GM18858 (cell line): ENCODE measurements around the gene REV1.

Experiments
- ATAC-seq: cut with Tn5 transposase; IDR thresholded peaks from one replicate; pipeline ENCODE4 v1.9.1; 2021; ENCODE audit not compliant: unreplicated experiment

Gene REV1

DNA sequence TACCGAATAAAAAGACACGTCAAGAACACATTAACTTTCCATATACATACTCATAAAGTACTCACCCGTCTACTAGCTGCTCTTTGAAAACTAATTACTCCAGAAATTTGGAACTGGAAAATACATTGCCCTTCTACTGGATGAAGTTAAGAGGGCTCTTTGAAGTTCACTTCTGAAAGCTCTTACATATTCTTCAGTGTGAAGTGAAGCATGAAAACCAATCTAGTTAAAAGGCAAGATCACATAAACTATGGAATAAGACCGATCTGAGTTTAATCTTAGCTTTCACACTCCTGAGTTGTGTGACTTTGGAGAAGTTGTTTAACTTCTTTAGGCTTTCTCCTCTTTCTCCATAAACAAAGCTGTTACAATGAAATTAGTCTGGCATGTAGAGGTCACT, 38.5 kb downstream of the REV1 start:
- ATAC-seq, result no peak

DNA sequence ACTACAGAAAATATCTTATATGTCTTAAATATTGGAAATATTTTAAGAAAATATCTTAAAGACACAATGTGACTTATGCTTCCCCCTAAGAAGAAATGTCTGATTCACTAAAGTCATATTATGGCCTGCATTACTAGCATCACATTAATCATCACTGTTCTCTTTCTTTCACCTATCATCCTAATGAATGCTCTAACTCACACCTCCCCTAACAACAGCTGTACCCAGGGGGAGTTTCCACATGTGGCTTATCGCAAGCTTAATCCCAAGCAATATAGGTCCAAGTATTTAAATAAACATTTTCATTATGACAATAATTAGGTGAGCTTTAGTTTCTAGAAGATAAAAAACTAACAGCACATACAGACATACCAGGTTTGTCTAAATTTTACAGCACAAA, 39.6 kb downstream of the REV1 start:
- no peak for ATAC-seq

DNA sequence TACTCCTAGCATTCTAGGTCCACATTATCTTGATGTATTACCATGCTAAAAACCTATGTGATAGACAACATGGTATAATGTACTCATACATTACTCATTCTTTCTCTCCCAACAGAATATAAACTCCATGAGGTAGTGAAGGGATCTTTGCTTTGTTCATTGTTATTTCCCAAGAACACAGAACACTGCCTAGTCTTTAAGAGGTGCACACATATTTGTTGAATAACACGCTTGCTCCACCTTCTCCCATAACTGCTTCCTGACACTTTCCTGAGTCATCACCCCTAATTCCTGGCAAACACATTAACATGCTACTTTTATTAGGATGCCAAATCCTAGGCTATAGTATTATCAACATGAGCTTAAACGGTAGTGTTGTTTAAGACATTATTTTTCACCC, 41.3 kb downstream of the REV1 start:
- ATAC-seq, result no peak

DNA sequence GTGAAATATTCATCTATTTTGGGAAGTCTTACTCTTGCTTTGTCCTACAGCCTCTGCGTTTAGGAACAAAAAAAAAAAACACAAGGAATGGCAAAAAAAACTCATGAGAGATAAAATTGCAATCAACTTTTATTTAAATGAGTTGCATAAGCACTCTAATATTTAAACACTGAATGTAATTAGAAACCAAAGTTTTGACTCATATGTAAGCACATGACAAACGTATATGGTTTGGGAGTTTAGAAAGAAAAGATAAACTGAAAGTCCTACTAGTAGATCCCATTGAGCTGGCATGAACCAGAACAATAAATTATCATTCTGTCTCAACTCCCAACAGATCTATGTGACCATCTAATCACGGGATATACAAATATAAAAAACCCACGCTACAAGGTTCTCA, 44.8 kb downstream of the REV1 start:
- ATAC-seq, result no peak

DNA sequence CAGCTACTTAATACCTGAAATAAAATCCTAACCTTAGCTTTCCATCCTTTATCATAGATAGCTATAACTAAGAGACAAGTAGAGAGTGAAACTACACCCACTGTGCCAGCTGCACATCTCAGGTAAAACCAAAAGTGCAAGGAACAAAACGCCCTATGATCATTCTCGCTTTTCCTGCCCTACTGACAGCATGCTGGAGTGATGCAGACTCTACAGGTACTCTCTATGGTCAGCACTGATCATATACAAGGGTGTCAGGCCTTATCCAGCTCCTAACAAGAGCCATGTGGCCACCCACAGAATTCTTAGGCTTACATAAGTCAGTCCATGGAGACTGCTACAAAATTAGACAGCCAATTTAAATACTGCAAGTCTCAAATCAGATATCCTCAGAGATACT, 45.6 kb downstream of the REV1 start:
- no peak for ATAC-seq

DNA sequence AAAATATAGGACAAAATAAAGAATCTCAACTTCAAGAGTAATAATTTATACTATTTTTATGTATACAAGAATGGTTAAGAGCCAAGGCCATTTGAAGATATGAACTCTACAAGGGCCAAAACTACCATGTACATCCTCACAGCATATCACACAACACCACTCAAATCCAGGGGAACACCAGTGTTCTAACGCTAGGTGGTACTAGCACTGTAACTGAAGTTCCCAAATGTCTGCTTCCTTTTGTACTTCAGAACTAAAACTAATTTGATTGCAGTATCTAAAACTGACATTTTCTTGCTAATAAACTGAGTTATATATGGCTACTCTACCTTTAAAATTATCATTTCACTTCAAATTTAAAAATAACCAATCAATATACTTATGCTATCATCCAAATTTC, 47.0 kb downstream of the REV1 start:
- ATAC-seq, result no peak

DNA sequence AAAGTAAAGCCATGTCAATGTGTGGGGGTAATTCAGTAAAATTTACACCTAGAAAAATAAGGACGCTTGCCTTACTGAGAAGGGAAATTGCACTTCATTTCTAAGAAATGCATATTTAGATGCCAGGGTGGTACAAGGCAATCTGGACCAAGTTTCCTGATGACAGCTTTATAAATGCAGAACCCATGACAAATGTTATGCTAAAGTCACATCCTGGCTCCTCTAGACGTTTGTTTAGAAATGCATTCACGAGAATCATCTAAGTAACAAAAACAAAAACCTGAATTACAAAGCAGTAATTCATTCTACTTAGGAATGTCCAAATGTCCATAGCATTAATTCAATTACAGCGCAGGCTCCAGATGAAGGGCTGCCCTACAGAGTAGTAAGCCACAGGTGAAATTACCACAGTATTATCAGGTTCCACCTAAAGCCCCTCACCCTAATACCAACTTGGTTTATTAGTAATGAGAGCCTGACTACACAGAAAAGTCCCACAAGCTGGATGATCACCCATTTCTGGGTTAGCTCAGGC, 49.8 kb downstream of the REV1 start:
- no peak for ATAC-seq

DNA sequence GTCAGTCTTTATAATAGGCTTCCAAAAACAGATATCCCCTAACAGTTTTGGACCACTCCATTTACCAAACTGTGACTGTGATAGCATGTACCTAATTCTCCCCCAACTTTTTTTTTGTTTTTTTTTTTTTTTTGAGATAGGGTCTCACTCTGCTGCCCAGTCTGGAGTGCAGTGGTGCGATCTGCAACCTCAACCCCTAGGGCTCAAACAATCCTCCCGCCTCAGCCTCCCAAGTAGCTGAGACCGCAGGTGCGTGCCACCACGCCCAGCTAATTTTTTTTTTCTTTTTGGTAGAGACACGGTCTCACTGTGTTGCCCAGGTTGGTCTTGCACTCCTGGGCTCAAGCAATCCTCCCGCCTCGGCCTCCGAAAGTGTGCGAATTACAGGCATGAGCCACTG, 52.9 kb downstream of the REV1 start:
- no peak for ATAC-seq

DNA sequence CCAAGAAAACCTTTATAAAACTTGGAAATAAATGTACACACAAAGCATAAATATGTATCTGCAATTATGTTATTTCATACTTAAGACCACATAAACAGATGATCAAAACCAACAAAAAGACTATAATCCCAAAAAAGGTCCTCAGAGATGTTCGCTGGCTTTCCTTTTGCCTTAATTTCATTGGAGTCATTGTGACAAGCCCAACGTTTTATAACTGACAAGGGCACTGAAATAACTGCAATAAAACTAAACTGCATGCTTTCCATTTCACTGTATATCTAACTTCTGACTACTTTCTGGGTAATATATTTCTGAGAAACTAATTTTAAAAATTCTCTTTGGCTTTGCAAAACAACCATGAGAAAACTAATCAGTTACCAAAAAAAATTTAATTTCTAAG, 56.5 kb downstream of the REV1 start:
- ATAC-seq, result no peak

DNA sequence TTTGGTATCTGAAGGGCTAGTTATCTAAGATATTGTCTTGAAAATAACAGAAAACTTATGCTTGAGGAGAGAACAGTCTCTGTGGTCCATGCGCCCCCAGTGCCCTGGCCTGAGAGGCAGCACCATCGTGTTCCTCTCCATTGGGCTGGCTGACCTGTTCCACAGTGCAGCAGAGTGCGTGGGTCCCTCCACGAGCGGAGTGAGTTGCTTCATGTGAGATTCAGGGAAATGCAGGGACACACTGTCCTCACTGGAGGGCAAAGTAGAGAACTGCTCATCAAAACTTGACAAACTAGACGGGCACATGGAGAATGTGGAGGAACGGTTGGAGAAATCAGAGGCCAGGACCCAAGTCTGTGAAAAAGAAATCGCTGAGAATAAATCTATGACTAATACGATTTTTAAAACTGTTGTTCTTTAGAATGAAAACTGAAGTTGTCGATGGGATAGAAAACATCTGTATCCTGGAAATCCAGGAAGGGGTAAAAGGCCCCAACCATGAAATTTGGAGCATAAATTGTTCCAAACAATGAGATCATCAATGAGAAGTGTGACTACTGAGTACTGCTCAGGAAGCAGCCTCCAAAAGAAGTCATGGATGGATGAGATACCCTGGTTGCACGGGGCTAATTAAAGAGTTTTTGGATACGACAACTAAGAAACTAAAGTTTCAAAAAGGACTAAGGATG, 58.1 kb downstream of the REV1 start:
- ATAC-seq, result no peak

DNA sequence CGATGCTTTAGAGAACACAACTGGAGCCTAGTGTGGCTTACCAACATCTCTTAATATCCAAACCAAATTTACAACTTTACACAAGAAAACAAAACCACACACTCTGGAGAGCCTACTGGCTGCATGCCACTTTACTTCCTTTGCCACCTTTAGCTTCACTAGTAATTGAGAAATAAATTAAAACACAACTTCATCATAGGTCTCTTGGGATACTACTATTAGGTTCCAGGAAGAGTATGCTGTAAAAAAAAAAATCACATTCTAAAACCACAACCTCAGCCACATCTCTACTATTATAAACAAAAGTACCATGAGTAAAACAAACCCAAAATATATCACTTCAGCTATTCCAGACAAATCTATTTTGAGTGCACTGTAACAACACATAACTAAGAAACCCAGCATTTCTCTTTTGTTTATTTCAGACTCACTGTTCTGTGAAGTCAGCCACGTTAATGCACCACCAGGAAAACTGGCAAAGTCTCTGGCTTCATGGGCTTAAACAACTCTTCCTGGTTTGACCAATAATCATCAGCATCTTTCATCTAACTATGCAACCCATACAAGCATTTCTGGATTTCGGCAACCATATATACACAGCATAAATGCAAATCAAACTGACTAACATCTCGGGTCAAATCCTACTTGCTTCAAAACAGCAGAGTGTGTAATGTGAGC, 59.1 kb downstream of the REV1 start:
- no peak for ATAC-seq

DNA sequence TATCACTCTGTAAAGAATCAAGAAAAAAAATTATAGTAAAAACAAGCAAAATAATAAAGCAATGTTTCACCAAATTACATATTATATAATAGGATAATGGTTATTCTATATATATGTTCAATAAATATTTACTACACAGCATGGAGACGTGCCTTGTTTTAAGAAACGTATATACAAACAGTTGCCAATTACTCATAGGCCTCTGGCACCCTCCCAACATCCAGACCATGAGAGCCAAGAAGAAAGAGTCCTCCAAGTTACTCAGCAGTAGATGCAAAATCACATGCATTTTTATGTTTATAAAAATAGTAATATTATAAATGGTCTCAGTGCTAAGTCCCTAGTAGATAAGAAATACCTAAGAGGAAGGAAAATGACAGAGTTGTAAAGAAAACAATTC, 64.8 kb downstream of the REV1 start:
- ATAC-seq, result no peak

DNA sequence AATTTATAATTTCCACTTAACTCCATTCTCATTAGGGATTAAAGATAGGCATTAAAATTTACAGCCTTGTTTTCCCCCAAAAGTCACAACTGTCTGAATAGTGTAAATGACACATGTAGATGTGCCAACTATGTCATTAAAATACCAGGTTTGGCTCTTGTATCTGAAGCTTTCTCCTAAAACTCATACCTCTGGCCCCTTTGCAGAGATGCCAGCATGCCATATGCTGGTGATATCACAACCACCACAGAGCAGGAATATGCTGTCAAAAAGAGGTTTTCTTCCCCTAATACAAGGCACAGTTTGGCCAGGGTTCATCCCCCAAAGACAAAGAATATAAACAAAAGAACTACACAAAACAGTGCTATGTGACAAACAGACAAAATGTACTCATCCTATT, 65.4 kb downstream of the REV1 start:
- ATAC-seq, result no peak

DNA sequence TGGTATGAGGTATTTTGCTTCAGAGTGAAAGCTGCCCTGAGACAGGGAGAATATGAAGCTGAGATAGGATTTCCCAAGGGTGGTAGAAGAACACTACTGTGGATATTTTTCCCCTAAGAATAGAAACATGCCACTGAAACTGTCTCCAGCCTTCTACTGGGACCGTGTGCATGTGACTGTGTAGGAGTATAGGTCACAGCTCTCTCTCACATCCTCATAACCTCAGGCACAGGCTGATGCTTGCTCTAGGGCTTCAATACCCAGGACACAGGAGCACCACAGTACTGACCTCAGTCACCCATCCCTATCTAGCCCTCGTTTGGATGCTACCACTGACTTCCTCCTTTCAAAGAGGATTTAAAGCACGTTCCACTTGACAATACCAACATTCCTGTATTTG, 67.2 kb downstream of the REV1 start:
- no peak for ATAC-seq

DNA sequence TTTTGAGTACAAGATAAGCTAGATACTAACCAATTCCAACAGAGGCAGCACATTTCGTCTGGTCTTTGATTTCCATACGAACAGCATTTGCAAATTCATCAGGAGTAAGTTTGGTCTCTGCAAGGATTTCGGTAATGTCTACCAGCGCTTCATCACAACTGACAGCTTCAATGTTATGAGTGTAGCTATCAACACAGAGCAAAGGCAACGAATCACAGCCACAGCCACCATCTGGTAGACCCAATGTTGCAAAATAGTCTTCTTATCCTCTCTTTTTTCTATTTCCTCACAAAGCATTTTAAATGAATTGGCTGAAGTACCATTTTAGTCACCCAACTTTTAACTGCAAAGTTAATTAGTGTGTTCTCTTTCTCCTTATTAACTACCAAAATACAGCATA, 68.3 kb downstream of the REV1 start:
- no peak for ATAC-seq

DNA sequence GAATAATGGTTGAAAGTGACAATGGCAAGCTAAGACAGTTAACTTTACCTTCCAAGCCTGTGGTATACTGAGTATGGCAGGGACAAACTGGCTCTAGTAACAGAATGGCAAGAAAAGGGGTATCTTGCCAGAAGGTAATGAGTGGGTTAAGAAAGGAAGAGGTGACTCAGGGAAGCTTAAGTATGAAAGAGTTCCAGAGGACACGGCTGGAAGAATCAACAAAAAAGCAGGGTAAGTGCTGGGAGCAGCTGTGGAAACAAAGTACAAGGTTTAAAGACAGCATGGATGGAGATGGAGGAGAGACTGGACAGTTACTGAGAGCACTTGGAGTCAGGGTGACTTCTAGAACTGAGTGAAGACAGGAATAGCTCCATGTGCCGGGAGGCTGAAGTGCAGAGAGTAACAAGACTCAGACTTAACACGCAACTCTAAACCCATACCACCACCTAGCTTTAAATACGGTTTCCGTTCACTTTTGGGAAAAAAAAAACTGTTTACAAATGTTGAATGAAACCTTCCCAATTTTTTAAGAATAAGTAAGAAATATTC, 69.0 kb downstream of the REV1 start:
- ATAC-seq, result no peak

DNA sequence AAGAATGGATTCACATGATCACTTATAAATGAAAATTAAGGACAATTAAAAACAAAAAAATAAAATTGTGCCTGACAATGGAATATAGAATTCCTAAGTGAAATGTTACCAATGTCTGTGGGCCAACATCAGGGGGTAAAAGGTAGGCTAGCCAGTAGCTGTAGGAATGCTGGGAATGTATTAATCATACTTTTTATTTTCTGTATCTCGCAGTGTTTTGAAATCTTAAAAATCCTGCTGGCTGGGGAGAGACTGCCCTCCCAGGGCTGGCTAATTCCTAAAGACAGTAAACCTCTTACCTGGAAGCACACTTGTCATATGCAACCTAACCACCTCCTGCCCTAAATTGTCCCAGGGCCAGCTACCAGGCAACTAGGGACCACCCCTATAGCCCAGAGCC, 69.8 kb downstream of the REV1 start:
- no peak for ATAC-seq

DNA sequence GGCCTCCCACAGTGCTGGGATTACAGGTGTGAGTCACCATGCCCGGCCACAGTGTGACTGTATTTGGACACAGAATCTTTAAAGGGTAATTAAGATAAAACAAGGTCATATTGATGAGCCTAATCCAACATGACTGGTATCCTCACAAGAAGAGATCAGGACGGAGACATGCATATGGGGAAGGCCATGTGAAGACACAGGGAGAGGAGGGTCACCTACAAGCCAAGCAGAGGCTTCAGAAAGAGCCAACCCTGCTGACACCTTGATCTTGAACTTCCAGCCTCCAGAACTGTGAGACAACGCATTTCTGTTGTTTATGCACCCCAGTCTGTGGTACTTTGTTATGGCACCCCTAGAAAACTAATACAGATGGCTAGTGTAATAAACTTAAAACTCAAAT, 72.4 kb downstream of the REV1 start:
- ATAC-seq, result no peak

DNA sequence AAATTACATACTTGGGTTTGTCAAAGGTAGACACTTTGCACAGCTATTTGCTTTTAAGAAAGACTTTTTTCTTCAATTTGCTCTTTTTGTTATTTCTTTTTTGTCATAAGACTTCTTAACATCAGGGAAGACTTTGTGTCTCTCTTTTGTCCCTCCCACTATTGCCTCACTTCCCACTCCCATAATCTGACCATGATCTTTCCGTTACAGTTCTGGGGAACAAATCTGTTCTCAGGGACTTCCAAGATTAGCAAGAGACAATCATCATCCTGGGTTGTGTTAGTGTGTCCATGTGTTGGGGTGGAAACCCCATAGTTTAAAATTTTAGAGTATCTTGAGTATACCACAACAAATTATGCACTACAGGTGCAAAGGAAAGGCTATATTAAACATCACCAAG, 75.3 kb downstream of the REV1 start:
- no peak for ATAC-seq

DNA sequence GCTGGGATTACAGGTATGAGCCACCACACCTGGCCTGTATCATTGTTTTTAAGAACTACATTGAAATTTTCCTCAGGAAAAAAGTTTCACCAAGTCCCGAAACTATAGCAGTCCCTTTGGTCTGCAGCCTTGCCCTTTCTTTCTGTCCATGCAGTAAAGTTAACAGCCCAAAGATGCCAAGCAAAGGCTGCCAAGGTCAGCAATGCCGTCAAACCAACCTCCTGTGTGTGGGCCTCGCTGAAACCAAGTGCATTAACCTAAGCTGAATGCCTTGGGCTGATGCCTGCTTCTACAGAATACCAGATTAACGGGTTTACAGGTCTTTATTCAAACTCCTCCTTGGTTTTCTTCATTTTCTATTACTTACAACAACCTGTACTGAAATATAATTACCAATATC, 79.5 kb downstream of the REV1 start:
- no peak for ATAC-seq

DNA sequence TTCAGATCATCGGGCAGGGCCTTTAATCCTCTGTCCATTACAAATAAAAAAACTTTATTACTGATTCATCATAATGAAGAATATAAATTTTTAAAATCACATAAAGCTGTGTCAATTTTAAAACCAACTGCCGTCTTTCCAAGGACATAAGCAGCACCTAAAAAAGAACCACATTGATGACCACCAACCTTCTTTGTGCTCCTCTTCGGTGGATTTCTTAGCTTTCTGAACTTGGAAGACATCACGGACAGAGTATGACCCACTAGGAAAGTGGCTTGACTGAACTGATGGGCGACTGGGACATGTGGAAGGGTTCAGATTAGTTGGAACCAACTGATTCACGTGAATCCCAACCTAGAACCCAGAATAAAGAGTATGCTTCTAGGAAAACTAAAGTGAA, 83.7 kb downstream of the REV1 start:
- no peak for ATAC-seq

DNA sequence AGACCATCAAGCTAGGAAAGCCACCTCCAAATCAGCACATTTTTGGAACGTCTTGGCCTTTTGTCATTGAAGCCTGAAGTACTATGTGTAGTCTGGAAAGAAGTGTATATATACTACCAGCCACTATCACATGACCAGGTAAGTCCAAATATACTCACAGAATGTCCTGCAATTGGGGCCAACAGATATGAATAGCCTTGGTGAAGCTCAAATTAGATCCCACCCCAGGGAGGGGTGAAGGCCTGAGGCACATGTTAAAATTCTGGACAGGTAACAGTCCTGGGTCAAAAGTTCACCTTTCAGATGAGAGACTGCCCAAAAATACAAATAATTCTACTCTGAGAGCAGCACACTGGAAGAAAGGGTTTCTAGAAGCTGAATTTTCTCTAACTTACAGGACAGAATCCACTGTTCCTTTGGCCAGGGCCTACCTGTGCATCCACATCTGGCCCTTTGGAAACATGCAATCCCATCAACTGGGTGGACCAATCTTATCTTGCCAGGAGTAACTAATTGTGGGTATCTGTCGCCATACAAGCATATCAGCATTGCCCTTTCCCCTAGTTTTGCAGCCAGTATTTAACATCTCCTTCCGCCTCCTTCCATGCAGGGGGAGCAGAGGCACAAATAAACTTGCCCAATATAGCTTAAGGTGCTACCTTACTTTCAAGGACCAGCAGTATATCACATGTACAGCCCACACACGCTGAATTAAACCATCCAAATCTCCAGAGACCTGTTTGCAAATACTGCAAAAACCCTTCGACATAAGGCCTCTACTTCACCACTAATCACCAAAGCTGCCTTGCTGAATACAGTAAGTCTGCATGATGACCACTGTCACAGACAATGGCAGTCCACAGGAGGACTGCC, 84.8 kb downstream of the REV1 start:
- ATAC-seq, result no peak
